Breast epithelium (tissue), 4 donors: ENCODE results near the gene GHRHR. TPM values are rescaled to one million over a fixed set of nuclear protein-coding genes. Genes with fewer than 3 reads are reported as not detected.
A peak's percentile ranks its signal among the peaks of the same experiment; 100 is the strongest.

ENCODE experiments used
- DNase-seq, 2 donors: peaks; one replicate each; pipeline ENCODE4 v3.0.0-alpha.2; 2019; ENCODE audit warnings: low spot score in 2 of 2
- H3K27ac ChIP-seq, 2 donors: fragments of 200-600 bp; sonication (generic) in 1 of 2; one replicate each; pipeline ENCODE4 v1.5.1; 2016 to 2019; ENCODE audit warnings: mild to moderate bottlenecking in 1 of 2
- H3K27me3 ChIP-seq, 2 donors: fragments of 200-600 bp; sonication (generic) in 1 of 2; one replicate each; pipeline versions ENCODE4 v1.5.1 to v1.6.0; 2017 to 2019; ENCODE audit warnings: control low read depth in 1 of 2, mild to moderate bottlenecking in 1 of 2
- H3K36me3 ChIP-seq: fragments of 200-600 bp; one replicate; pipeline ENCODE4 v1.5.1; 2019
- H3K4me1 ChIP-seq, 2 donors: fragments of 200-600 bp; sonication (generic); one replicate each; pipeline ENCODE4 v1.5.1; 2016 to 2019; ENCODE audit warnings: control low read depth in 1 of 2
- H3K4me3 ChIP-seq, 3 donors: fragments of 200-600 bp; sonication (generic); 1 replicate in 2 of 3; 2 replicates in 1 of 3; pipeline ENCODE4 v1.5.1; 2016 to 2019; ENCODE audit warnings: mild to moderate bottlenecking in 3 of 3, moderate library complexity in 2 of 3
- H3K9me3 ChIP-seq, 2 donors: fragments of 200-600 bp; sonication (generic) in 1 of 2; one replicate each; pipeline ENCODE4 v1.5.1; 2016 to 2019; ENCODE audit warnings: control low read depth in 1 of 2
- POLR2A ChIP-seq: fragments of 450-650 bp; IDR thresholded peaks from one replicate; pipeline ENCODE4 v1.6.1; 2016; ENCODE audit warnings: antibody characterized with exemption, mild to moderate bottlenecking, moderate library complexity
- POLR2AphosphoS5 ChIP-seq, 3 donors: sonication (generic); formaldehyde crosslinking; IDR thresholded peaks; one replicate each; pipeline ENCODE4 v1.6.1; 2017; ENCODE audit warnings: antibody characterized with exemption in 3 of 3
- intact Hi-C: fragments of 100-400 bp; cut with DNase I; formaldehyde crosslinking; loops from one replicate; pipeline ENCODE4 v1.15.1; 2023; ENCODE audit warnings: low total_unique reads
- total RNA-seq, 3 donors: library from RNA; depleted of rRNA; stranded (reverse); fragments of >200 nt; gene quantifications; one replicate each; pipeline ENCODE4 v1.1.0, GENCODE V29; 2016
- TF ChIP-seq, protein P1 (sequence below), 3 donors: fragments of 450-650 bp; IDR thresholded peaks; one replicate each; pipeline ENCODE4 v1.5.1; 2016 to 2017; ENCODE audit warnings: antibody characterized with exemption in 3 of 3, mild to moderate bottlenecking in 3 of 3, moderate library complexity in 3 of 3

GHRHR gene
- total RNA-seq, 3 donors from 2014 or later, result not detected

DNA sequence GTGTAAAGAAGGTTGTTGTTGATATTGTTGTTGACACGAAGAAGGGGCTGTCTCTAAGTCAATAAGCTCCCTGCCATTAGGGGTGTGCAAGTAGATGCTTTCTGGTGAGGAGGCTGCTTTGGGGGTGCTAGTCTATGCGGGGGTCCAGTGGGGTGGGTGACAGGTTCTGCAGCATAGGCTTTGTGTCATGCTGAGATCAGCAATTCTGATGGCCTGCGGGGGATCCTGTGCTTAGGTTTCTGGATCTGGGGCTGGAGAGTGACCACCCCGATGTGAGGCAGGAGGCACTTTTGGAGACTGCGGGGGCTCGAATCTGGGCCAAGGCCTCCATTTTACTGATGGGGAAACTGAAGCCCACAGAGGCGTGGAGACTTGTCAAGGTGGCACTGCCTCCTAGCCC, 47.0 kb upstream of the GHRHR start:
- H3K36me3 ChIP-seq, result no peaks in the 10 kb centered on the region
- H3K27me3 ChIP-seq, result no peaks in the 10 kb centered on the region
- DNase-seq, result no peak
- no peaks in the 10 kb centered on the region for H3K4me1 ChIP-seq
- no peaks in the 10 kb centered on the region for H3K9me3 ChIP-seq
- peak overlapping the region in 2 of 3 donors; percentile 12 to 46 for H3K4me3 ChIP-seq
- intact Hi-C loops, result loop anchor here (10.0 kb wide), 1 partner anchor 102 kb away; no protein-coding TSS in a partner anchor
- H3K27ac ChIP-seq, result peak overlapping the region in 1 of 2 donors; percentile 36
- TF ChIP-seq POLR2AphosphoS5 (IDR thresholded peaks at IDR 0.05) (no peak), POLR2A (no peak)
- TF ChIP-seq, protein P1, sequence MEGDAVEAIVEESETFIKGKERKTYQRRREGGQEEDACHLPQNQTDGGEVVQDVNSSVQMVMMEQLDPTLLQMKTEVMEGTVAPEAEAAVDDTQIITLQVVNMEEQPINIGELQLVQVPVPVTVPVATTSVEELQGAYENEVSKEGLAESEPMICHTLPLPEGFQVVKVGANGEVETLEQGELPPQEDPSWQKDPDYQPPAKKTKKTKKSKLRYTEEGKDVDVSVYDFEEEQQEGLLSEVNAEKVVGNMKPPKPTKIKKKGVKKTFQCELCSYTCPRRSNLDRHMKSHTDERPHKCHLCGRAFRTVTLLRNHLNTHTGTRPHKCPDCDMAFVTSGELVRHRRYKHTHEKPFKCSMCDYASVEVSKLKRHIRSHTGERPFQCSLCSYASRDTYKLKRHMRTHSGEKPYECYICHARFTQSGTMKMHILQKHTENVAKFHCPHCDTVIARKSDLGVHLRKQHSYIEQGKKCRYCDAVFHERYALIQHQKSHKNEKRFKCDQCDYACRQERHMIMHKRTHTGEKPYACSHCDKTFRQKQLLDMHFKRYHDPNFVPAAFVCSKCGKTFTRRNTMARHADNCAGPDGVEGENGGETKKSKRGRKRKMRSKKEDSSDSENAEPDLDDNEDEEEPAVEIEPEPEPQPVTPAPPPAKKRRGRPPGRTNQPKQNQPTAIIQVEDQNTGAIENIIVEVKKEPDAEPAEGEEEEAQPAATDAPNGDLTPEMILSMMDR (IDR thresholded peaks at IDR 0.05), result no peak

DNA sequence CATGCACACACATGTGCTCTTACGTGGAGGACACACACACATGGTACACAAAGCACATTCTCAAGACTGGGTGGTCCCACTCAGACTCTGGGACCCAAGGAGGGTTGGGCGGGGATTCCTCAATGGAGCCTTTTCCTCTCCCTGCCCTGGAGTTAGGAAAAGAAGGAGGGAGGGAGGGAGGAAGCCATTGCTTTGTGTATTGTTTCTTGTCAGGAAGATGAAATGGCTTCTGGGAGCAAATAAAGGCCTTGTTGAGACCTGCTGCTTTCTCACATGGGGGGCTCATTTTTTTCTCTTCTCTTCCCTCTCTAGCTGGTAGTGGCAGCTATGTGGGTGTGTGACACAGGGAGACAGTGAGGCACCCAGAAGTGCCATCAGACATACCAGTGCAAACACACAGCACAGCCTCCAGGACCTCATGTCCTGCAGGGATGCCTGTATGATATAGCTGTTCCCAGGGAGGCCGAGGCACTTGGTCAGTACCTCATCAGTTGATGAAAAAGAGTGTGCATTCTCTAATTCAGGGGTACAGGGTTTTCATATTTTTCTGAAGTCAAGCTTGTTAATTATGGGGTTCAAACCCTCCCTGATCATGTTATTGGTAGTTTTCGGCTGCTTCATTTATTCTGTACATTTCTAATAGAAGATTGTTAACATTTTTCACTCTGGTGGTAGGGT, 46.4 kb upstream of the GHRHR start:
- no peaks in the 10 kb centered on the region for H3K36me3 ChIP-seq
- intact Hi-C loops, result loop anchor here (10.0 kb wide), 1 partner anchor 103 kb away; no protein-coding TSS in a partner anchor
- H3K4me1 ChIP-seq, result no peaks in the 10 kb centered on the region
- TF ChIP-seq POLR2A (no peak), POLR2AphosphoS5 (IDR thresholded peaks at IDR 0.05) (no peak)
- TF ChIP-seq, protein P1 (IDR thresholded peaks at IDR 0.05), result no peak
- no peak overlapping the region for H3K4me3 ChIP-seq
- H3K27me3 ChIP-seq, result no peaks in the 10 kb centered on the region
- H3K9me3 ChIP-seq, result no peaks in the 10 kb centered on the region
- DNase-seq, result no peak
- peak overlapping the region in 1 of 2 donors; percentile 36 for H3K27ac ChIP-seq

DNA sequence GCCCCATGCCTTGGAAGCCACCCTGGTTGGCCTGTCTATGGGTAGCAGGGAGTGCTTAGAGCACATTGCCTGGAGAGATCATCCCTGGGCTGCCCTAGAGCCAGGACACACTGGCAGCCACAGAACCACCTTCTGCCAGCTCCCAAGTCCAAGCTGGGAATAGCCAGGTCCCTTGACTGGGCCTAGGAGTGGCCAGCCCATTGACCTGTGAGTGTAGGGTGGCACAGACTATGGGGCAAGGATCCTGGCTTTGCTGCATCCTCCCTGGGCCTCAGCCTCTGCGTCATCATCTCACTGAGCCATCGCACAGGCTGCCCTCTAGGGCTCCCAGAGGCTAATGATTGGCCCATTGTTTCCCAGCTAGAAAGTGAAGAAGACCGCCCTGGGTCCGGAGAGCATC, 45.1 kb upstream of the GHRHR start:
- intact Hi-C loops, result loop anchor here (10.0 kb wide), 1 partner anchor 104 kb away; no protein-coding TSS in a partner anchor
- Histone ChIP-seq H3K4me3 (no peak overlapping the region), H3K4me1 (no peaks in the 10 kb centered on the region), H3K27ac (peak overlapping the region in 1 of 2 donors; percentile 20), H3K36me3 (no peaks in the 10 kb centered on the region), H3K27me3 (no peaks in the 10 kb centered on the region), H3K9me3 (no peaks in the 10 kb centered on the region)
- no peak for DNase-seq
- TF ChIP-seq POLR2A (no peak), POLR2AphosphoS5 (IDR thresholded peaks at IDR 0.05) (no peak)
- TF ChIP-seq, protein P1 (IDR thresholded peaks at IDR 0.05), result no peak

DNA sequence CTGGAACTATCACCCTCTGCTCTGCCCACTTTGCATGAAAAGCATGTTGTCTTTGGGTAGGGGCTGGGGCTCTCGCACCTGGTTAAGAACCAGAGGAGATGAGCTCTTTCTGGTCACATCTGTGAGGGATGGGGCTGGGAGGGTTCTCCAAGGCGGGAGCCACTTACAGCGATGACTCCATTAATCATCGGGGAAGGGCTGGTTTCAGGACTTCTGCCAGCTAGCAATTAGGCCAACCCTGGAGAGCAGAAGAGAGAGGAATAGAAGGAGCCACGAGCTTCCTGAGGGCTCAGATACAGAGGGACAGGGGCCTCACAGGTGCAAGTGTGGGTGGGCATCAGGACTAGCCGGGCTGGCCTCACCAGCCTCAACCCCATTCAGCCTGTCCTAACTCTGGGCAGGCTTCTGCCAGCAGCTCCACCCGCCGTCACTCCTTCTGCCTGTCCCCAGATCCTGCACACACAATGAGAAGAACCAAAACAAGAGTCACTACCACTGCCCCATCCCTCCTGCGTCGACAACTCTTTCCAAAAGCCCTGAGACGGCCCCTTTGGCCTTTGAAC, 43.7 kb upstream of the GHRHR start:
- H3K36me3 ChIP-seq, result no peaks in the 10 kb centered on the region
- H3K4me3 ChIP-seq, result no peak overlapping the region
- TF ChIP-seq, protein P1 (IDR thresholded peaks at IDR 0.05), result no peak
- TF ChIP-seq POLR2A, result no peak
- no peak for TF ChIP-seq POLR2AphosphoS5 (IDR thresholded peaks at IDR 0.05)
- peak overlapping the region in 1 of 2 donors; percentile 21 for H3K27ac ChIP-seq
- peak in 1 of 2 donors; percentile 24 for DNase-seq
- H3K4me1 ChIP-seq, result no peaks in the 10 kb centered on the region
- no peaks in the 10 kb centered on the region for H3K9me3 ChIP-seq
- H3K27me3 ChIP-seq, result no peaks in the 10 kb centered on the region
- intact Hi-C loops, result no loop called here
